GM23338 (cell line): ENCODE data around the gene FILIP1L. TPM values are rescaled to one million over a fixed set of nuclear protein-coding genes. Genes with fewer than 3 reads are reported as not detected.

Experiments
- ATAC-seq: fragments of 200-7000 bp; cut with Tn5 transposase; 3 replicates; pipeline ENCODE4 v1.9.1; 2020
- DNase-seq: peaks from one replicate; pipeline ENCODE4 v3.0.0-alpha.2; 2015; ENCODE audit warnings: low spot score
- H2AFZ ChIP-seq: fragments of 200-600 bp; sonication (generic); 2 replicates; pipeline ENCODE4 v1.8.0; 2016; ENCODE audit warnings: antibody characterized with exemption, mild to moderate bottlenecking, moderate library complexity
- H3F3A ChIP-seq: fragments of 200-600 bp; sonication (generic); replicated peaks from 2 replicates; pipeline ENCODE4 v1.8.0; 2017; ENCODE audit warnings: antibody characterized with exemption, mixed run types, low read depth
- H3K27ac ChIP-seq: fragments of 200-600 bp; sonication (generic); 2 replicates; pipeline ENCODE4 v1.6.1; 2016; ENCODE audit warnings: low read depth
- H3K27me3 ChIP-seq: fragments of 200-600 bp; sonication (generic); 2 replicates; pipeline ENCODE4 v1.8.0; 2016; ENCODE audit warnings: mild to moderate bottlenecking, mixed run types, moderate library complexity; ENCODE audit not compliant: insufficient read depth
- H3K36me3 ChIP-seq: fragments of 200-600 bp; sonication (generic); 2 replicates; pipeline ENCODE4 v1.8.0; 2016; ENCODE audit warnings: mild to moderate bottlenecking; ENCODE audit not compliant: insufficient read depth
- H3K4me1 ChIP-seq: fragments of 200-600 bp; sonication (generic); 2 replicates; pipeline ENCODE4 v1.8.0; 2016; ENCODE audit warnings: mild to moderate bottlenecking, moderate library complexity; ENCODE audit not compliant: insufficient read depth
- H3K4me2 ChIP-seq: fragments of 200-600 bp; sonication (generic); 2 replicates; pipeline ENCODE4 v1.7.1; 2017; ENCODE audit warnings: mixed run types
- H3K4me3 ChIP-seq: fragments of 200-600 bp; sonication (generic); 2 replicates; pipeline ENCODE4 v1.6.1; 2016; ENCODE audit warnings: mixed run types
- H3K79me2 ChIP-seq: fragments of 200-600 bp; sonication (generic); replicated peaks from 2 replicates; pipeline ENCODE4 v1.8.0; 2017; ENCODE audit warnings: mild to moderate bottlenecking; ENCODE audit not compliant: insufficient read depth
- H3K9me2 ChIP-seq: fragments of 200-600 bp; sonication (generic); 2 replicates; pipeline ENCODE4 v1.8.0; 2017; ENCODE audit not compliant: insufficient read depth
- H4K20me1 ChIP-seq: fragments of 200-600 bp; sonication (generic); replicated peaks from 2 replicates; pipeline ENCODE4 v1.8.0; 2017; ENCODE audit warnings: mild to moderate bottlenecking; ENCODE audit not compliant: insufficient read depth
- H3K27ac Mint-ChIP-seq: 2 replicates; pipeline ENCODE4 v1.8.0; 2020; ENCODE audit warnings: inconsistent platforms, mild to moderate bottlenecking, moderate library complexity, mixed read lengths
- H3K27me3 Mint-ChIP-seq: 3 replicates; pipeline ENCODE4 v1.8.0; 2022; ENCODE audit warnings: low read depth, mild to moderate bottlenecking, moderate library complexity, mixed read lengths, inconsistent platforms; ENCODE audit not compliant: insufficient read depth, poor library complexity
- H3K36me3 Mint-ChIP-seq: 3 replicates; pipeline ENCODE4 v1.8.0; 2021; ENCODE audit warnings: low read depth, mild to moderate bottlenecking, inconsistent platforms, moderate library complexity, mixed read lengths
- H3K4me1 Mint-ChIP-seq: 3 replicates; pipeline ENCODE4 v1.8.0; 2020; ENCODE audit warnings: mild to moderate bottlenecking, inconsistent platforms, mixed read lengths
- H3K4me3 Mint-ChIP-seq: 3 replicates; pipeline ENCODE4 v1.8.0; 2021; ENCODE audit warnings: moderate library complexity, mild to moderate bottlenecking, inconsistent platforms, mixed read lengths
- H3K9me3 Mint-ChIP-seq: 3 replicates; pipeline ENCODE4 v1.8.0; 2020; ENCODE audit warnings: moderate library complexity, mild to moderate bottlenecking, inconsistent platforms, mixed read lengths
- CREB1 ChIP-seq: fragments of 250-450 bp; sonication (Bioruptor Pico); IDR thresholded peaks from 2 replicates; pipeline ENCODE4 v1.5.0; 2020; ENCODE audit warnings: low read depth, mild to moderate bottlenecking, moderate library complexity
- CTCF ChIP-seq, 2 experiments: fragments of 200-600 bp in 1 of 2; sonication (generic) in 1 of 2; conservative IDR thresholded peaks; 2 replicates each; pipeline versions ENCODE4 v1.5.1 to v1.6.1; 2016 to 2017; ENCODE audit warnings: antibody characterized with exemption in 2 of 2, low read depth in 2 of 2, mild to moderate bottlenecking in 2 of 2, moderate library complexity in 1 of 2
- EZH2 ChIP-seq: fragments of 200-600 bp; sonication (generic); IDR thresholded peaks from one replicate; pipeline ENCODE4 v1.8.0; 2017; ENCODE audit warnings: antibody characterized with exemption, mild to moderate bottlenecking, low read depth; ENCODE audit not compliant: unreplicated experiment
- EZH2phosphoT487 ChIP-seq: fragments of 200-600 bp; sonication (generic); IDR thresholded peaks from one replicate; pipeline ENCODE4 v1.8.1; 2018; ENCODE audit warnings: antibody characterized with exemption; ENCODE audit not compliant: unreplicated experiment
- ZNF114 ChIP-seq: fragments of 250-450 bp; sonication (Bioruptor Pico); IDR thresholded peaks from 2 replicates; pipeline ENCODE4 v1.5.0; 2020; ENCODE audit warnings: mild to moderate bottlenecking, moderate library complexity
- ZNF462 ChIP-seq: fragments of 250-450 bp; sonication (Bioruptor Pico); IDR thresholded peaks from 2 replicates; pipeline ENCODE4 v1.5.0; 2020; ENCODE audit warnings: mild to moderate bottlenecking, moderate library complexity
- polyA plus RNA-seq: library from polyadenylated mRNA; unstranded; fragments of >200 nt; fragmentation: Nextera tagmentation; extraction: Ambion mirVana; gene quantifications from 2 replicates; pipeline ENCODE4 v1.2.1, GENCODE V29; 2016
- total RNA-seq: library from RNA; depleted of rRNA; stranded (reverse); fragments of >200 nt; shearing (Covaris generic); gene quantifications from 2 replicates; pipeline ENCODE4 v1.2.3, GENCODE V29; 2014

The FILIP1L gene
- total and polyA plus RNA-seq, 2 experiments from 2014 or later = 1.6 TPM; not detected in 1

GRCh38 chr3:99970198-99970597 is 144.1 kb downstream of the FILIP1L start:
- Histone ChIP-seq H3K79me2 (no peaks in the 10 kb centered on the region), H4K20me1 (no peaks in the 10 kb centered on the region; the same call in 1 of the 2 replicates), H2AFZ (no peak overlapping the region), H3K27me3 (no peaks in the 10 kb centered on the region), H3K36me3 (no peaks in the 10 kb centered on the region), H3K4me1 (no peaks in the 10 kb centered on the region), H3K4me3 (no peak overlapping the region), H3K9me2 (no peaks in the 10 kb centered on the region), H3F3A (no peaks in the 10 kb centered on the region), H3K27ac (no peak overlapping the region), H3K4me2 (no peak overlapping the region)
- H3K4me1 Mint-ChIP-seq = no peaks in the 10 kb centered on the region
- TF ChIP-seq CTCF (conservative IDR thresholded peaks at IDR 0.05; ENCODE audit: low read depth in 2 of 2) = no peak
- TF ChIP-seq CREB1 (CRISPR knock-in tag) = no peak
- TF ChIP-seq EZH2 = no peak
- TF ChIP-seq ZNF114 (CRISPR knock-in tag) = no peak
- TF ChIP-seq EZH2phosphoT487 = no peak
- TF ChIP-seq ZNF462 (CRISPR knock-in tag) = no peak
- no peaks in the 10 kb centered on the region for H3K36me3 Mint-ChIP-seq
- no peak for ATAC-seq
- no peak overlapping the region for H3K27ac Mint-ChIP-seq
- no peak overlapping the region for H3K4me3 Mint-ChIP-seq
- DNase-seq = no peak
- H3K9me3 Mint-ChIP-seq = no peaks in the 10 kb centered on the region
- H3K27me3 Mint-ChIP-seq = peaks cover 2% of the 10 kb centered on the region
